HepG2 (cell line): ENCODE results near the gene RCOR1. TPM values are rescaled to one million over a fixed set of nuclear protein-coding genes. Genes with fewer than 3 reads are reported as not detected.

ENCODE experiments used
- CHD4 ChIP-seq: fragments of 200-600 bp; sonication (generic); IDR thresholded peaks from 2 replicates; pipeline ENCODE4 v1.7.0; 2017; ENCODE audit warnings: mild to moderate bottlenecking, low read length, borderline replicate concordance
- HES4 ChIP-seq: sonication (generic); formaldehyde crosslinking; IDR thresholded peaks from 2 replicates; pipeline ENCODE4 v1.9.0; 2021; ENCODE audit warnings: mild to moderate bottlenecking, missing genetic modification reagents, borderline replicate concordance
- HNRNPLL ChIP-seq: fragments of 200-400 bp; formaldehyde crosslinking; IDR thresholded peaks from 2 replicates; pipeline ENCODE4 v1.6.1; 2017; ENCODE audit warnings: mild to moderate bottlenecking, low read depth, low read length; ENCODE audit not compliant: poor library complexity, severe bottlenecking
- HOXA5 ChIP-seq: sonication (generic); formaldehyde crosslinking; IDR thresholded peaks from 2 replicates; pipeline ENCODE4 v1.4.0; 2020; ENCODE audit warnings: missing genetic modification reagents
- HOXA9 ChIP-seq: sonication (generic); formaldehyde crosslinking; IDR thresholded peaks from 2 replicates; pipeline ENCODE4 v1.8.1; 2022; ENCODE audit warnings: missing genetic modification reagents, mild to moderate bottlenecking, moderate library complexity, borderline replicate concordance
- MIER2 ChIP-seq: IDR thresholded peaks from 2 replicates; pipeline ENCODE4 v1.6.1; 2016; ENCODE audit warnings: missing biosample characterization, missing genetic modification reagents
- PAX8 ChIP-seq: sonication (generic); formaldehyde crosslinking; IDR thresholded peaks from 2 replicates; pipeline ENCODE4 v1.8.0; 2022; ENCODE audit warnings: mild to moderate bottlenecking, missing genetic modification reagents, borderline replicate concordance
- PRDM15 ChIP-seq: sonication (generic); formaldehyde crosslinking; IDR thresholded peaks from 2 replicates; pipeline ENCODE4 v1.4.0; 2020; ENCODE audit warnings: missing genetic modification reagents
- SMAD1 ChIP-seq: sonication (generic); formaldehyde crosslinking; IDR thresholded peaks from 2 replicates; pipeline ENCODE4 v1.4.0; 2020; ENCODE audit warnings: missing genetic modification reagents, low read depth, mild to moderate bottlenecking, borderline replicate concordance
- THAP9 ChIP-seq: sonication (generic); formaldehyde crosslinking; IDR thresholded peaks from 2 replicates; pipeline ENCODE4; 2020; ENCODE audit warnings: missing genetic modification reagents, mild to moderate bottlenecking, borderline replicate concordance
- ZBTB14 ChIP-seq: sonication (generic); formaldehyde crosslinking; IDR thresholded peaks from 2 replicates; pipeline ENCODE4 v1.4.0; 2020; ENCODE audit warnings: missing genetic modification reagents
- ZC3H13 ChIP-seq: sonication (generic); formaldehyde crosslinking; IDR thresholded peaks from 2 replicates; pipeline ENCODE4 v1.8.1; 2023; ENCODE audit warnings: mild to moderate bottlenecking, missing genetic modification reagents, moderate library complexity
- ZFP36L1 ChIP-seq: sonication (generic); formaldehyde crosslinking; IDR thresholded peaks from 2 replicates; pipeline ENCODE4 v1.8.0; 2022; ENCODE audit warnings: mild to moderate bottlenecking, missing genetic modification reagents, moderate library complexity
- ZNF30 ChIP-seq: sonication (generic); formaldehyde crosslinking; IDR thresholded peaks from 2 replicates; pipeline ENCODE4 v1.5.0; 2020; ENCODE audit warnings: mild to moderate bottlenecking, missing genetic modification reagents
- ZNF326 ChIP-seq: sonication (generic); formaldehyde crosslinking; IDR thresholded peaks from 2 replicates; pipeline ENCODE4 v1.4.0; 2020; ENCODE audit warnings: missing genetic modification reagents, borderline replicate concordance
- ZNF503 ChIP-seq: sonication (generic); formaldehyde crosslinking; IDR thresholded peaks from 2 replicates; pipeline ENCODE4 v1.4.0; 2020; ENCODE audit warnings: missing genetic modification reagents
- ZNF564 ChIP-seq: sonication (generic); formaldehyde crosslinking; IDR thresholded peaks from 2 replicates; pipeline ENCODE4 v1.8.1; 2023; ENCODE audit warnings: mild to moderate bottlenecking, missing genetic modification reagents
- ZSCAN29 ChIP-seq: sonication (generic); formaldehyde crosslinking; conservative IDR thresholded peaks from 2 replicates; pipeline ENCODE4 v1.4.0; 2020; ENCODE audit warnings: mild to moderate bottlenecking, missing genetic modification reagents
- polyA plus RNA-seq, 8 experiments: library from polyadenylated mRNA; depleted of rRNA in 3 of 8; stranded (reverse) in 7 of 8; unstranded in 1 of 8; fragments of >200 nt; fragmentation: Illumina TruSeq in 4 of 8; extraction: Trizol in 4 of 8; gene quantifications; 2 replicates each; pipeline versions ENCODE4 v1.2.1 to v1.2.3, GENCODE V29; 2011 to 2016; ENCODE audit warnings: low read depth in 4 of 8, missing spikeins in 1 of 8, mixed read lengths in 1 of 8; ENCODE audit not compliant: insufficient read depth in 1 of 8
- total RNA-seq, 5 experiments: library from RNA; depleted of rRNA; stranded (reverse); fragments of >200 nt; fragmentation: Illumina TruSeq; extraction: Trizol; gene quantifications; 2 replicates each; pipeline ENCODE4 v1.2.3, GENCODE V29; 2016; ENCODE audit warnings: low read depth in 1 of 5

Gene RCOR1
- total and polyA plus RNA-seq, 2 of the 13 experiments (the other 11 are each of a cell fraction or from before 2014, with no cell fraction given): 10.2 to 11.1 TPM

GRCh38 chr14:102584871-102585869, 7.3 kb upstream of the RCOR1 start (continued):
- TF ChIP-seq THAP9 (CRISPR knock-in tag) (no peak; the same call in 1 of the 2 replicates), PAX8 (CRISPR knock-in tag) (no peak), ZC3H13 (no peak), ZNF326 (CRISPR knock-in tag) (no peak), HOXA5 (no peak), PRDM15 (no peak), SMAD1 (CRISPR knock-in tag) (no peak), ZFP36L1 (no peak), HNRNPLL (no peak), ZSCAN29 (no peak), ZBTB14 (CRISPR knock-in tag) (no peak), MIER2 (no peak), ZNF503 (CRISPR knock-in tag) (no peak), ZNF564 (CRISPR knock-in tag) (no peak; the same call in 1 of the 2 replicates), HES4 (no peak), ZNF30 (CRISPR knock-in tag) (peak; percentile 76), HOXA9 (CRISPR knock-in tag) (no peak), CHD4 (no peak)
